ENCODE results near the gene SPATA6.
"Not testable (repeated sequence)": the region's sequence is repeated elsewhere in the genome, so short reads cannot be mapped to it uniquely, and the experiment has no call there.

The SPATA6 gene

GRCh38 chr1:48471691-48472576, at the start of gene SPATA6:
Gene SPATA6, minus strand, starts transcription at chr1:48472204. Its CDS starts 196 bp downstream, at chr1:48472008.
- H3K4me1 Mint-ChIP-seq, result peaks cover 28% of the 10 kb centered on the region
- H3K9me3 Mint-ChIP-seq, result no peaks in the 10 kb centered on the region
- H3K27ac Mint-ChIP-seq, result peak within 1 kb of the TSS; percentile 26
- H3K36me3 Mint-ChIP-seq, result no peaks in the 10 kb centered on the region
- H3K27me3 Mint-ChIP-seq, result no peaks in the 10 kb centered on the region
- peak within 1 kb of the TSS; percentile 93 for H3K4me3 Mint-ChIP-seq

- H3K36me3 Mint-ChIP-seq, H3K27ac Mint-ChIP-seq, H3K27me3 Mint-ChIP-seq, H3K4me3 Mint-ChIP-seq, H3K9me3 Mint-ChIP-seq, H3K4me1 Mint-ChIP-seq: not testable (repeated sequence)
These were observed 47.9 kb upstream of the SPATA6 start for GRCh38 chr1:48519896-48520295.

GRCh38 chr1:48506870-48507269, 34.9 kb upstream of the SPATA6 start:
- H3K4me1 Mint-ChIP-seq, result no peaks in the 10 kb centered on the region
- H3K36me3 Mint-ChIP-seq, result no peaks in the 10 kb centered on the region
- H3K4me3 Mint-ChIP-seq, result no peak overlapping the region
- H3K27ac Mint-ChIP-seq, result no peak overlapping the region
- H3K9me3 Mint-ChIP-seq, result no peaks in the 10 kb centered on the region
- no peaks in the 10 kb centered on the region for H3K27me3 Mint-ChIP-seq

- H3K4me3 Mint-ChIP-seq, result no peak overlapping the region
- no peaks in the 10 kb centered on the region for H3K36me3 Mint-ChIP-seq
- H3K27me3 Mint-ChIP-seq, result no peaks in the 10 kb centered on the region
- H3K9me3 Mint-ChIP-seq, result no peaks in the 10 kb centered on the region
- peaks cover 6% of the 10 kb centered on the region for H3K4me1 Mint-ChIP-seq
- no peak overlapping the region for H3K27ac Mint-ChIP-seq
These were observed 28.8 kb upstream of the SPATA6 start for GRCh38 chr1:48500541-48501450.

- Mint-ChIP-seq H3K27ac (no peak overlapping the region), H3K27me3 (no peaks in the 10 kb centered on the region), H3K4me1 (peaks cover 6% of the 10 kb centered on the region), H3K36me3 (no peaks in the 10 kb centered on the region), H3K4me3 (no peak overlapping the region), H3K9me3 (no peaks in the 10 kb centered on the region)
These were observed 27.3 kb upstream of the SPATA6 start for GRCh38 chr1:48499211-48499735.

- Mint-ChIP-seq H3K4me1 (peaks cover 6% of the 10 kb centered on the region), H3K9me3 (no peaks in the 10 kb centered on the region), H3K4me3 (no peak overlapping the region), H3K27me3 (no peaks in the 10 kb centered on the region), H3K27ac (no peak overlapping the region), H3K36me3 (no peaks in the 10 kb centered on the region)
These were observed 26.2 kb upstream of the SPATA6 start for GRCh38 chr1:48498096-48498791.

DNA sequence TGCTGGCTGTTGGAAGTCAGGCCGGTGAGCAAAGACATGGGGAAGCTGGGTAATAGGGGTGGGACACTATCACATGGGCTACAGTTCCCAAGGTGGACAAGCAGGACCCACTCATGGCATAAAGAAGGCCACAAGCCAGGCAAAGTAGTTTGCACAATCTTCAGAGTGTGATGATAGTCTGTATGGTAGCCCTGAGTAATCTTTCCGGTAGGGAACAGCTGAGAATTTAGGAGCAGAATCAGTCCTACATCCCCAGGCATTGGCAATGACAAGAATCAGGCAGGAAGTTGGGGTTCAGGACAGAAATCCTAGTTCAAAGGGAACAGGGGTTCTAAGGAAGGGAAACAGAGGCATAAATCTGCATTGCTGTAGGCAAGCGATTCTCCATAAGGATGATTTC, 23.9 kb upstream of the SPATA6 start:
- Mint-ChIP-seq H3K27ac (no peak overlapping the region), H3K4me1 (peaks cover 6% of the 10 kb centered on the region), H3K36me3 (no peaks in the 10 kb centered on the region), H3K27me3 (no peaks in the 10 kb centered on the region), H3K4me3 (no peak overlapping the region), H3K9me3 (no peaks in the 10 kb centered on the region)

- Mint-ChIP-seq H3K4me3 (no peak overlapping the region), H3K9me3 (no peaks in the 10 kb centered on the region), H3K4me1 (peaks cover 6% of the 10 kb centered on the region), H3K27ac (no peak overlapping the region), H3K36me3 (no peaks in the 10 kb centered on the region), H3K27me3 (no peaks in the 10 kb centered on the region)
These were observed 23.2 kb upstream of the SPATA6 start for GRCh38 chr1:48495166-48495565.

- peaks cover 6% of the 10 kb centered on the region for H3K4me1 Mint-ChIP-seq
- H3K27ac Mint-ChIP-seq, result no peak overlapping the region
- no peak overlapping the region for H3K4me3 Mint-ChIP-seq
- no peaks in the 10 kb centered on the region for H3K9me3 Mint-ChIP-seq
- no peaks in the 10 kb centered on the region for H3K27me3 Mint-ChIP-seq
- H3K36me3 Mint-ChIP-seq, result no peaks in the 10 kb centered on the region
These were observed 22.2 kb upstream of the SPATA6 start for GRCh38 chr1:48493970-48494769.

DNA sequence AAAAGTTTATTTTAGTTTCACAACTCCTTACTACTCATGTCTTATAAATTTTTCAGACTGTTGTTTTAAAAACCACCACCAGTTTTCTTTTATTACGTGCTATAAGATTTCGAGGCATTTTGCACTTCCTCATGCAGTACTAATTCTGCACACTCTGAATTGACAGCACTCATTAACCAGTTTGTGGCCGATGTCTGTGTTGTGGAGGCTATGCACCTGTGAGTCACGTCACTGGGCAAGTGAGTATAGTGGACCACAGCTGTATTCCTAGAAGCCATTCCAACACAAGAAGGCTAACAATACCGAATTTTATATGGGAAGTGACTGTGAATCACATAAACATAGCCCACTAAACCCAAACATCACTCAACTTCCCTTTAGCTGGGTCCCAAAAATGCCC, 21.0 kb upstream of the SPATA6 start:
- H3K9me3 Mint-ChIP-seq, result no peaks in the 10 kb centered on the region
- H3K27ac Mint-ChIP-seq, result no peak overlapping the region
- H3K36me3 Mint-ChIP-seq, result no peaks in the 10 kb centered on the region
- H3K27me3 Mint-ChIP-seq, result no peaks in the 10 kb centered on the region
- peaks cover under 1% of the 10 kb centered on the region for H3K4me1 Mint-ChIP-seq
- H3K4me3 Mint-ChIP-seq, result no peak overlapping the region

DNA sequence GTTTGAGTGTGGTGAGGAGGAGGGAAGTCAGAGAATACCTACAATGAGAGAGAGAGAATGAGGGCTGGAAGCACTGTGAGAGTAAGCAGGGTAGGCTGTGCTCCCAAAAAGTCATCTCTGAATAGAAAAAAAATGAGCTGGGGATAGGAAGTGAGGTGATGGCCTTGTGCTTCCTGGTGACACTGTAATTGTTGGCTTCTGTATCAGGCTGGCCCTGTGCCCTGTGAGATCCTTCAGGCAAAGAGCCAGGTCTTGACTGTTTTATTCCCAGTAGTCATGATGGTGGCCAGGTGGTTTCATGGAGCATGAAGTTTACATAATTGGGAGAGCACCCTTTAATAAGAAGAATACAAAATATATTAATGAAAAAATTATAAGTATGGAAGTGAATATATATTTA, 20.4 kb upstream of the SPATA6 start:
- Mint-ChIP-seq H3K4me1 (no peaks in the 10 kb centered on the region), H3K4me3 (no peak overlapping the region)

GRCh38 chr1:48488721-48489120, 16.7 kb upstream of the SPATA6 start:
- Mint-ChIP-seq H3K4me3 (no peak overlapping the region), H3K27me3 (no peaks in the 10 kb centered on the region), H3K27ac (no peak overlapping the region), H3K36me3 (no peaks in the 10 kb centered on the region), H3K4me1 (no peaks in the 10 kb centered on the region), H3K9me3 (no peaks in the 10 kb centered on the region)

More for the DNA sequence above, 20.4 kb upstream of the SPATA6 start:
- Mint-ChIP-seq H3K27me3 (no peaks in the 10 kb centered on the region), H3K27ac (no peak overlapping the region), H3K36me3 (no peaks in the 10 kb centered on the region), H3K9me3 (no peaks in the 10 kb centered on the region)

GRCh38 chr1:48480504-48480903, 8.5 kb upstream of the SPATA6 start:
- peaks cover 5% of the 10 kb centered on the region for H3K27me3 Mint-ChIP-seq
- H3K27ac Mint-ChIP-seq, result no peak overlapping the region
- no peaks in the 10 kb centered on the region for H3K4me1 Mint-ChIP-seq
- no peaks in the 10 kb centered on the region for H3K36me3 Mint-ChIP-seq
- H3K4me3 Mint-ChIP-seq, result no peak overlapping the region
- H3K9me3 Mint-ChIP-seq, result no peaks in the 10 kb centered on the region

GRCh38 chr1:48480023-48480422, 8.0 kb upstream of the SPATA6 start:
- H3K27me3 Mint-ChIP-seq, H3K9me3 Mint-ChIP-seq, H3K36me3 Mint-ChIP-seq, H3K4me1 Mint-ChIP-seq, H3K27ac Mint-ChIP-seq, H3K4me3 Mint-ChIP-seq: not testable (repeated sequence)

DNA sequence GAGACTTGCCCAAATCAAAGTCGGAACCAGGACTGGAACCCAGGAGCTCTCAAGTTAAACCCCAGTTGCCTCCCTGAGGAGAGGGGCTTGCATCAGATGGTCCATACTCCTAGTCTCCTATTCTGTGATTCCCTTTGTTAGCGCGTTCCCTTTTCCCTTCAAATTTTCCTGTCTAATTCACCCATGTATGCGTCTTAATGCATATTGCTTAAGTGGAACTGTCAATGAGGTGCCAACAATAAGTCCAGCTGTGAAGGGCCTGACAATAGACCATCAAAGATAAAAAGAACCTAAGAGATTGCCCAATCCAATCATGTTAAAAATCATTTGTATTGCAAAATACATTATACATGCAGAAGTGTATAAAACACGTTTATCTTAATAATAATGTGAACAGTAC, 634 bp upstream of the SPATA6 start:
- Mint-ChIP-seq H3K4me3 (peak overlapping the region; percentile 93), H3K4me1 (peaks cover 28% of the 10 kb centered on the region), H3K27me3 (no peaks in the 10 kb centered on the region), H3K27ac (no peak overlapping the region), H3K36me3 (no peaks in the 10 kb centered on the region), H3K9me3 (no peaks in the 10 kb centered on the region)

All from activated naive CD4-positive, alpha-beta T cell treated with anti-CD3 and anti-CD28 coated beads, Interleukin-2, amount 50 U/mL, for 24 hours (primary cell).